Right forelimb (tissue), 1 donor: Measurements from ENCODE around the gene GMPR2.
"Not testable (repeated sequence)": the region's sequence is repeated elsewhere in the genome, so short reads cannot be mapped to it uniquely, and the experiment has no call there.

Experiments
- DNase-seq: peaks from one replicate; pipeline ENCODE4 v3.0.0-alpha.2; 2018

GMPR2 gene

GRCh38 chr14:24203249-24203886 is 29.4 kb upstream of the GMPR2 start:
- DNase-seq, result not testable (repeated sequence)

GRCh38 chr14:24204163-24205146 is 28.3 kb upstream of the GMPR2 start:
- no peak for DNase-seq

DNA sequence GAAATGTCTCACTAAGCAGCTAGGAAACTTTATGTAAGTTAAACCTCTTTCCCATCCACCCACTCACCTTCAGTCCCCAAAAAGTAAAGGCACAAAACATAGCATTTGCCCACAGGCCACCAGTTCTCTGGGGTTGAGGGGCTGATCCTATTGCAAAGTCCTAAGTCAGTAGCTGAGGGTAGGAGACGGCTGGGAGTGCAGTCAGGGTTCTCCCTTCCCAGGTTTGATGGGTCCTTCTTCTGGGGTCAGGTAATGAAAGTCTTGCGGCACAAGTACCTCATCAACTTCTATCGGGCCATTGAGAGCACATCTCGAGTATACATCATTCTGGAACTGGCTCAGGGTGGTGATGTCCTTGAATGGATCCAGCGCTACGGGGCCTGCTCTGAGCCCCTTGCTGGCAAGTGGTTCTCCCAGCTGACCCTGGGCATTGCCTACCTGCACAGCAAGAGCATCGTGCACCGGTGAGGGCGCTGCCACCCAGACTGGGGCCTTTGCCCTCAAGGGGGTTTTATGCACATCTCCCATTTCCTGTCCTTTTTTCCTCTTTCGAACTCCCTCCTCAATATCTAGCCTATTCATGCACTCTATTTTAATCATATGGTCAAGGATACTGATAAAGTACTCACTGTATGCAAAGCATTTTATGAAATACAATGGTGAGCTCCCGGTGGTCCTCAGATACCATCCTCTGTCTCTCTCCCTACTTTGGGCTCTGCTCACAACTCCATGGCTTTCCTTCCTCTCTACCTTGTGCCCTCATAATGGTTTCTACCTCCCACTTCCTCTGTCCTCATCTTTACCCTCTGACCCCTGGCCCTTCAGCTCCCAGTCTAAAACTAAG is 26.2 kb upstream of the GMPR2 start:
- DNase-seq, result no peak

GRCh38 chr14:24207104-24207551 is 25.6 kb upstream of the GMPR2 start:
- DNase-seq, result no peak

- no peak for DNase-seq
Observed at GRCh38 chr14:24207625-24208024, 25.1 kb upstream of the GMPR2 start.

DNA sequence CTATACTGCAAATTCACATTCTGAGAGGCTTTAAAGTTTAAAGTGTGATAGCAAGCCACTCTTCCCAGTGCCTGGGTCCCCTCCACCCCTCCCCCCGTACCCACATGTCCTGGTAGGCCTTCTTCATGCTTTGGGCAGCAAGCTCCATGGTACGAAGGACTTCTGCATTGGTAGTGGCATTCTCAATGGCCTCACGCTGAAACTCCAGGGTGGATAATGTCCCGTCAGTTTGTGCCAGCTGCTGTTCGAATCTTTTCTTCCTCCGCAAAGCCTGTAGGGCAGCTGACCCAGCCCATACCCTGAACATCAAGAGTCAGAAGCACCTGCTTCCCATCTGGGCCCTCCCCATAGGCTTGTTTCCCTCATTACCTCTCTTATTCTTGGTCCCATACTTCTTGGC is 21.4 kb upstream of the GMPR2 start:
- DNase-seq, result no peak

- peak; percentile 95 for DNase-seq
Observed at GRCh38 chr14:24212924-24213865, 19.5 kb upstream of the GMPR2 start, which contains the start of gene CHMP4A. Gene CHMP4A (minus strand): TSS chr14:24213488. CDS start chr14:24213439, 49 bp downstream.

DNA sequence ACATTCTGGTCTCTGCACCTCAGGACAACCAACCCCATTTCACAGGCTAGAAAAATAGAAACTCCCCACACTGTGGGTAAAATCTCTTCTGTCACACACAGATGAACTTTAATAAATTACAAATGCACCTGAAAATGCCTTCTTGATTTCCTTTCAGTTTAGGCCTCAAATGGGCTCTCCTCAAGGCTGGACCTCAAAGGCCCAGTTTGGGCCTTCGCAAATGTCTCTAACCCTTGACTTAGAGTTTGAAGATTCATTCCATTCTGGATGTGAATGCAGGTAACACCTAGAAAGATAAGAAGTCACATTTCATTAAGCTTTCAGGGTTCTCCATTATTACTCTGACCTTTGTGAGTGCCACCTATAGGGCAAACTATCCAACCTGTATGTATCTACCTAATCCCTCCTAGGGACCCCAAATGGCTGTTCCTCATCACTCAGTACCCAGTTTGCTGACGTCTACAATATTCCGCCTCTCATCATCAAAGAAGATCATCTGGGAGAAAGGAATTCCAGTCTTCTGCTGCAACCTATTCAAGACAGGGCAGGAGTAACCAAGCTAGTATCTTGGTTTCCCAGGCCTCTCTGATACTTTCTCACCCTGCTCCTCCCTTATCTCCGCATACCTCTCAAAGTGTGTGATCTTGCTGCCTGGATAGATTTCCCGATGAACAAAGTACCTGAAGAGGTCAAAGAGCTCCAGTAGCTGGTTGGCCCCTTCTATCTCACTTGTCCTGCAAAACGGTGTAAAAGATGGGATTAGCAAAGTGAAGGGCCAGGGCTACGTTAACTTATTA is 18.7 kb upstream of the GMPR2 start:
- no peak for DNase-seq

- DNase-seq, result peak; percentile 88
Observed at GRCh38 chr14:24215495-24216344, 17.0 kb upstream of the GMPR2 start, which contains the start of gene MDP1. Gene MDP1 (minus strand): TSS chr14:24216066. CDS start chr14:24215955, 111 bp downstream.

DNA sequence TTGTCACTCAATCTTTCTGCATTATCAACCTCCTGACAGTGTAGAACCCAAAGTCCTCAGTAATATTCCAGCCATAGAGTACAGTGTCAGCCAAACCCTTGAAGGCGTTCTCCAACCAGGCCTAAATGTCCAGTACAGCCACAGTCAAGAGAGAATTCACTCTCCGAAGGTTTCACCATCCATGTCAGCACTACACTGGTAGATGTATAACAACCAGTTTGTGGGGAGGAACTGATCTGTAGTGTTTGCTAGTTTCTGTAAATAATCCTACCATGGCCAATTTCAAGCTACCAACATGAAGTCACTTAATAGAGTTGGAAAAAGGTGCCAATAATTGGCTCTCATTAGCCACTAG is 16.4 kb upstream of the GMPR2 start:
- DNase-seq, result no peak

DNA sequence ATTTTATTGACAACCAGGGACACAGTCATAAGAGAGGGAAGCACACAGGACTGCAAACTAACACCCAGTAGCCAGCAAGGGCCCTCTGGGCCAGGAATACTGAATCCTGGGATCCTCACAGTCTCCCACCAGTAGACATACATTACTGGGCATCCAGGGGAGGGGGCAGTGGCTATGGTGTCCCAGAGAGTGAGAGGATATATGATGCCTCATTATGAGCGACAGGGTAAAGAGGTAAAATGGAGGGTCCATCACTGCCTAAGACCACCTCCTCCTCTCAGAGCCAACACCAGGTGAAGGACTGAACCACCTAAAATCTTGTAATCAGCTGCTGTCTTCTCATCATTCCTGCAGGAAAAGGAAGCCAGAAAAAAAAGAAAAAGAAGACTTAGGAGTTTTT is 15.9 kb upstream of the GMPR2 start:
- not testable (repeated sequence) for DNase-seq

- no peak for DNase-seq
Observed at GRCh38 chr14:24219080-24219479, 13.6 kb upstream of the GMPR2 start.

- DNase-seq, result no peak
Observed at GRCh38 chr14:24219521-24219920, 13.2 kb upstream of the GMPR2 start.

GRCh38 chr14:24222987-24223386 is 9.7 kb upstream of the GMPR2 start:
- not testable (repeated sequence) for DNase-seq

GRCh38 chr14:24224618-24225071 is 8.1 kb upstream of the GMPR2 start:
- no peak for DNase-seq

- no peak for DNase-seq
Observed at GRCh38 chr14:24226473-24226872, 6.3 kb upstream of the GMPR2 start.

GRCh38 chr14:24228902-24229301 is 3.8 kb upstream of the GMPR2 start:
- DNase-seq, result no peak

- DNase-seq, result no peak
Observed at GRCh38 chr14:24231263-24232120, 1.2 kb upstream of the GMPR2 start.
